NT2/D1 (cell line): Measurements from ENCODE around the gene GRM5.
"Not testable (repeated sequence)": the region's sequence is repeated elsewhere in the genome, so short reads cannot be mapped to it uniquely, and the experiment has no call there.

Source experiments
- YY1 ChIP-seq: IDR thresholded peaks from 2 replicates; pipeline ENCODE4 v1.6.1; 2011; ENCODE audit not compliant: insufficient read length, insufficient read depth
- ZNF274 ChIP-seq: IDR thresholded peaks from 2 replicates; pipeline ENCODE4 v1.6.1; 2011; ENCODE audit warnings: mild to moderate bottlenecking, low read depth, low read length

- not testable (repeated sequence) for TF ChIP-seq YY1, ZNF274
Observed at GRCh38 chr11:89019827-89020547, 45.8 kb downstream of the GRM5 start.
